ENCODE results near the gene DPAGT1. TPM values are rescaled to one million over a fixed set of nuclear protein-coding genes. Genes with fewer than 3 reads are reported as not detected.

Gene DPAGT1
- total RNA-seq, 4 donors from 2014 or later = 14.2 to 28.7 (median 19.9) TPM

- H3K27me3 ChIP-seq = no peaks in the 10 kb centered on the region
- intact Hi-C loops (cut with DNase I) = no loop called here
- peak; percentile 95 for DNase-seq (ENCODE audit: extremely low spot score)
- peaks cover 8 to 49% (median 36%) of the 10 kb centered on the region in 4 donors for H3K36me3 ChIP-seq
- peaks cover 18 to 39% (median 28%) of the 10 kb centered on the region in 4 donors for H3K4me1 ChIP-seq
- WGBS = 0% methylated on average over 4 of the region's 19 CpGs
- peak overlapping the region; percentile 96 to 99 (median 98) for H3K27ac ChIP-seq (replicated peaks in 1 of 4)
- TF ChIP-seq, protein P1, sequence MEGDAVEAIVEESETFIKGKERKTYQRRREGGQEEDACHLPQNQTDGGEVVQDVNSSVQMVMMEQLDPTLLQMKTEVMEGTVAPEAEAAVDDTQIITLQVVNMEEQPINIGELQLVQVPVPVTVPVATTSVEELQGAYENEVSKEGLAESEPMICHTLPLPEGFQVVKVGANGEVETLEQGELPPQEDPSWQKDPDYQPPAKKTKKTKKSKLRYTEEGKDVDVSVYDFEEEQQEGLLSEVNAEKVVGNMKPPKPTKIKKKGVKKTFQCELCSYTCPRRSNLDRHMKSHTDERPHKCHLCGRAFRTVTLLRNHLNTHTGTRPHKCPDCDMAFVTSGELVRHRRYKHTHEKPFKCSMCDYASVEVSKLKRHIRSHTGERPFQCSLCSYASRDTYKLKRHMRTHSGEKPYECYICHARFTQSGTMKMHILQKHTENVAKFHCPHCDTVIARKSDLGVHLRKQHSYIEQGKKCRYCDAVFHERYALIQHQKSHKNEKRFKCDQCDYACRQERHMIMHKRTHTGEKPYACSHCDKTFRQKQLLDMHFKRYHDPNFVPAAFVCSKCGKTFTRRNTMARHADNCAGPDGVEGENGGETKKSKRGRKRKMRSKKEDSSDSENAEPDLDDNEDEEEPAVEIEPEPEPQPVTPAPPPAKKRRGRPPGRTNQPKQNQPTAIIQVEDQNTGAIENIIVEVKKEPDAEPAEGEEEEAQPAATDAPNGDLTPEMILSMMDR (IDR thresholded peaks at IDR 0.05) = peak; percentile 63 to 81 (median 65)
- TF ChIP-seq POLR2AphosphoS5 (IDR thresholded peaks at IDR 0.05) (no peak), POLR2A (IDR thresholded peaks at IDR 0.05; ENCODE audit: low read depth) (no peak), EP300 (IDR thresholded peaks at IDR 0.05) (no peak)
- H3K4me3 ChIP-seq = peak overlapping the region; percentile 68 to 85 (median 76)
- H3K9me3 ChIP-seq = no peaks in the 10 kb centered on the region
Observed at GRCh38 chr11:119094816-119095065, 6.9 kb downstream of the DPAGT1 start.

GRCh38 chr11:119093942-119094815 is 7.5 kb downstream of the DPAGT1 start:
- H3K27me3 ChIP-seq = no peaks in the 10 kb centered on the region
- peak overlapping the region; percentile 96 to 99 (median 98) for H3K27ac ChIP-seq (replicated peaks in 1 of 4)
- H3K4me1 ChIP-seq = peaks cover 18 to 38% (median 28%) of the 10 kb centered on the region in 4 donors
- DNase-seq (ENCODE audit: extremely low spot score) = no peak
- WGBS = 2% methylated on average over 5 of the region's 81 CpGs
- no peaks in the 10 kb centered on the region for H3K9me3 ChIP-seq
- peak overlapping the region; percentile 68 to 85 (median 76) for H3K4me3 ChIP-seq
- TF ChIP-seq EP300 (IDR thresholded peaks at IDR 0.05) = no peak
- TF ChIP-seq, protein P1 (IDR thresholded peaks at IDR 0.05) = no peak
- no peak for TF ChIP-seq POLR2A (IDR thresholded peaks at IDR 0.05; ENCODE audit: low read depth)
- TF ChIP-seq POLR2AphosphoS5 (IDR thresholded peaks at IDR 0.05) = no peak
- intact Hi-C loops (cut with DNase I) = no loop called here
- H3K36me3 ChIP-seq = peaks cover 8 to 49% (median 36%) of the 10 kb centered on the region in 4 donors

DNA sequence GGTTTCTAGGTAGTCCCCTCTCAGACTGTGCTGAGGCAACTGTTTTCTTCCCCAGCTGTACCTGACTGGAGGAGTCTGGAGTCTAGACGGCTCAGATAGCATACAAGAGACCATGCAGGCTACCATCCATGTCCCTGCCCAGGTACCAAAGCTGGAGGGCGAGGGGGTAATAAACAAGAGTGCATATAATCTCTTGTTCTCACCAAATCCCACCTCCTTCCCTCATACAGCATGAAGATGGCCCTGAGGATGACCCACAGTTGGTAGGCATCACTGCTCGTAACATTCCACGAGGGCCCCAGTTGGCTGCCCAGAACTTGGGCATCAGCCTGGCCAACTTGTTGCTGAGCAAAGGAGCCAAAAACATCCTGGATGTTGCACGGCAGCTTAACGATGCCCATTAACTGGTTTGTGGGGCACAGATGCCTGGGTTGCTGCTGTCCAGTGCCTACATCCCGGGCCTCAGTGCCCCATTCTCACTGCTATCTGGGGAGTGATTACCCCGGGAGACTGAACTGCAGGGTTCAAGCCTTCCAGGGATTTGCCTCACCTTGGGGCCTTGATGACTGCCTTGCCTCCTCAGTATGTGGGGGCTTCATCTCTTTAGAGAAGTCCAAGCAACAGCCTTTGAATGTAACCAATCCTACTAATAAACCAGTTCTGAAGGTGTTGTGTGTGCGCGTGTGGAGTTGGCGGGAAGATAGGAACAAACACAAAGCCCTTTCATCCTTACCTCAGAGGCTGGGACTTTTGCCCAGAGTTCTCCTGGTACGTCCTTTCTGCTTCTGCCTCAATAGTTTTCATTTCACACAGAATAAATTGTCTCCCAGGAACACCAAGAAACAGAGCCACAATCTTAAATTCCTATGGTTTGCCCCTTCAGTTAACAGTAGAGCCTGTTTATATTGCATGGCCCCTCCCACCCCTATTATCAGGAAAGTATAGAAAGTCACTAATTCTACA is 8.5 kb downstream of the DPAGT1 start:
- intact Hi-C loops (cut with DNase I) = no loop called here
- peaks cover 8 to 41% (median 31%) of the 10 kb centered on the region in 4 donors for H3K36me3 ChIP-seq
- peak overlapping the region; percentile 68 to 85 (median 76) for H3K4me3 ChIP-seq
- DNase-seq (ENCODE audit: extremely low spot score) = no peak
- H3K4me1 ChIP-seq = peaks cover 18 to 38% (median 28%) of the 10 kb centered on the region in 4 donors
- H3K27me3 ChIP-seq = no peaks in the 10 kb centered on the region
- TF ChIP-seq, protein P1 (IDR thresholded peaks at IDR 0.05) = no peak
- TF ChIP-seq POLR2A (IDR thresholded peaks at IDR 0.05; ENCODE audit: low read depth) (no peak), EP300 (IDR thresholded peaks at IDR 0.05) (no peak), POLR2AphosphoS5 (IDR thresholded peaks at IDR 0.05) (no peak)
- WGBS = 36% methylated on average over 11 of the region's 12 CpGs
- H3K27ac ChIP-seq (replicated peaks in 1 of 4) = peak overlapping the region; percentile 96 to 99 (median 98)
- H3K9me3 ChIP-seq = no peaks in the 10 kb centered on the region

DNA sequence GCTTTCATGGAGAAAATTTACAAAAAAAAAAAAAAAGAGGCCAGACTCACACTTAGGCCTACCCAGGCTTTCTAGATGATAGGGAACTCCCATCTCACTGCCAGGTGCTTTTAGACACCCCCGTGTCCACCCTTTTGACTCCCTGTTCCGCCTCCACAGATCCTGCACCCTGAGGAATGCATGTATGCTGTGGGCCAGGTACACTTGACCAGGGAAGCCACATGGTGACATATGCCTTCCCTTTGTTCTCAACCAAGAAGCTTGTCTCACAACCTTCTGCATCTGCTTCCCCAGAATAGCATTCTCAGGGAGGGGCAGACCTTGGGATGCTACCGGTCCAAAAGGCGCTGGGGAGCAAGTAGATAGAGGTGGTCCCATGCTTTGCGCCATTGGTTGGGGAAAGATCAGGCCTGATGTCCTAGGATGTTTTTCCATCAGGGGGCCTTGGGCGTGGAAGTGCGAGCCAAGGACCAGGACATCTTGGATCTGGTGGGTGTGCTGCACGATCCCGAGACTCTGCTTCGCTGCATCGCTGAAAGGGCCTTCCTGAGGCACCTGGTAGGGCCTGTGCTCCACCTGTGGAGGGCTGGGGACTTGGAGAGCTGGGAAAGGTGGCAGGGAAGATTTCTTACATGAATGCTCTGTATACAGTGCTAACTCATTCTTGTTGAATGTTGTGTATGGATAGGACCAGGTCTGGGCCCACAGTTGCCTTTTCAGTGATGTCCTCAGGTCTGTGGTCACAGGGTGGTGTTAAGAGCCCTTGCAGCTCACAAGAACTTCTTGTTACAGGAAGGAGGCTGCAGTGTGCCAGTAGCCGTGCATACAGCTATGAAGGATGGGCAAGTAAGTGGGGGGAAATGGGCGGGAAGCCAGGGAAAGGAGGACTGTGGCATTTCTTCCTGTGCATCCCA is 9.4 kb downstream of the DPAGT1 start:
- peaks cover 1 to 32% (median 22%) of the 10 kb centered on the region in 4 donors for H3K36me3 ChIP-seq
- no peaks in the 10 kb centered on the region for H3K9me3 ChIP-seq
- TF ChIP-seq POLR2AphosphoS5 (IDR thresholded peaks at IDR 0.05) (no peak), POLR2A (IDR thresholded peaks at IDR 0.05; ENCODE audit: low read depth) (no peak), EP300 (IDR thresholded peaks at IDR 0.05) (no peak)
- TF ChIP-seq, protein P1 (IDR thresholded peaks at IDR 0.05) = no peak
- 80% methylated on average over 12 of the region's 13 CpGs for WGBS
- no peak for DNase-seq (ENCODE audit: extremely low spot score)
- H3K4me3 ChIP-seq = peak overlapping the region in 1 of 4 donors; percentile 74
- H3K4me1 ChIP-seq = peaks cover 18 to 38% (median 28%) of the 10 kb centered on the region in 4 donors
- intact Hi-C loops (cut with DNase I) = no loop called here
- H3K27ac ChIP-seq (replicated peaks in 1 of 4) = peak overlapping the region; percentile 96 to 99 (median 98)
- H3K27me3 ChIP-seq = no peaks in the 10 kb centered on the region
